Measurements from ENCODE around the gene HSPA14. TPM values are rescaled to one million over a fixed set of nuclear protein-coding genes. Genes with fewer than 3 reads are reported as not detected.

HSPA14 gene
- total and polyA plus RNA-seq, 10 of the 15 experiments (the other 5 are each of a cell fraction or from before 2014, with no cell fraction given) = 26.6 to 56.1 (median 34.3) TPM

DNA sequence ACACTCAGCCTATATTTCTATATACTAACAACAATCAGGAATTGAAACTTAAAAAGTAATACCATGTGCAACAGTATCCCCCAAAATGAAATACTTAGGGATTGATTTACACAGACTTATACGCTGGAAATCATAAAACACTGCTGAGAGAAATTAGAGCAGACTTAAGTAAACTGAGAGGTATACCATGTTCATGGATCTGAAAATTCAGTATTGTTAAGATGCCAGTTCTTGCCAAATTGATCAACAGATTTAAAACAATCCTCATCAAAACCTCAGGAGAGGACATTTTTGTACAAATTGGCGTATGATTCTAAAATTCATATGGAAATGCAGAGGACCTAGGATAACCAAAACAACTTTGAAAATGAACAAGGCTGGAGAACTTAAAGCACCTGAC, 78.5 kb downstream of the HSPA14 start:
- peak; percentile 64 for FAIRE-seq
- H3K36me3 ChIP-seq (ENCODE audit: control insufficient read depth in 2 of 2, insufficient read depth in 2 of 2, low read length in 1 of 2) = peaks cover 13 to 35% of the 10 kb centered on the region in 2 experiments

More for the DNA sequence above, 78.5 kb downstream of the HSPA14 start:
- no TSS peak for BruUV-seq (replicated peaks)
- no peak overlapping the region for H3K27ac ChIP-seq (ENCODE audit: control insufficient read depth, insufficient read depth)
- ATAC-seq (no peak), DNase-seq (ENCODE audit: low read depth, low spot score) (no peak)
- CTCF ChIA-PET = interaction anchor here (1.6 kb wide), 1 partner anchor 15 kb away, joined by 4 read pairs; no protein-coding TSS in a partner anchor
- H3K4me2 ChIP-seq (ENCODE audit: control insufficient read depth, insufficient read depth) = no peak overlapping the region
- POLR2A ChIA-PET = no interaction called here
- H3K79me2 ChIP-seq (ENCODE audit: control insufficient read depth, insufficient read depth, low read length) = no peaks in the 10 kb centered on the region; the same call in 1 of the 2 replicates
- no peak overlapping the region for H3K9ac ChIP-seq (ENCODE audit: control insufficient read depth, insufficient read depth, low read length)
- 93% methylated on average over 2 of the region's 2 CpGs for WGBS (ENCODE audit: insufficient coverage, insufficient replicate concordance, low lambda C conversion rate, missing lambda C conversion rate)
- intact Hi-C loops (cut with micrococcal nuclease; ENCODE audit: unreplicated experiment) (no loop called here), in situ Hi-C loops (cut with MboI) (no loop called here)
- peaks cover 14% of the 10 kb centered on the region for H3K9me3 ChIP-seq (replicated peaks; ENCODE audit: control insufficient read depth, insufficient read depth, low read length)
- peaks cover 3% of the 10 kb centered on the region; the same call in 1 of the 2 replicates for H3K4me1 ChIP-seq (ENCODE audit: control insufficient read depth, insufficient read depth, low read length)
- no peaks in the 10 kb centered on the region for H4K20me1 ChIP-seq (ENCODE audit: control insufficient read depth, insufficient read depth)
- no peaks in the 10 kb centered on the region for H3K27me3 ChIP-seq (replicated peaks in 1 of 2; ENCODE audit: control insufficient read depth in 2 of 2, insufficient read depth in 2 of 2, low read length in 1 of 2)
- SMC1A ChIA-PET (ENCODE audit: uncharacterized antibody, unreplicated experiment) = interaction anchor here (1.0 kb wide), 1 partner anchor 19 kb away, joined by 3 read pairs; no protein-coding TSS in a partner anchor
- no peak for TF ChIP-seq NR2C1 (IDR thresholded peaks at IDR 0.05)
- TF ChIP-seq, protein P1, sequence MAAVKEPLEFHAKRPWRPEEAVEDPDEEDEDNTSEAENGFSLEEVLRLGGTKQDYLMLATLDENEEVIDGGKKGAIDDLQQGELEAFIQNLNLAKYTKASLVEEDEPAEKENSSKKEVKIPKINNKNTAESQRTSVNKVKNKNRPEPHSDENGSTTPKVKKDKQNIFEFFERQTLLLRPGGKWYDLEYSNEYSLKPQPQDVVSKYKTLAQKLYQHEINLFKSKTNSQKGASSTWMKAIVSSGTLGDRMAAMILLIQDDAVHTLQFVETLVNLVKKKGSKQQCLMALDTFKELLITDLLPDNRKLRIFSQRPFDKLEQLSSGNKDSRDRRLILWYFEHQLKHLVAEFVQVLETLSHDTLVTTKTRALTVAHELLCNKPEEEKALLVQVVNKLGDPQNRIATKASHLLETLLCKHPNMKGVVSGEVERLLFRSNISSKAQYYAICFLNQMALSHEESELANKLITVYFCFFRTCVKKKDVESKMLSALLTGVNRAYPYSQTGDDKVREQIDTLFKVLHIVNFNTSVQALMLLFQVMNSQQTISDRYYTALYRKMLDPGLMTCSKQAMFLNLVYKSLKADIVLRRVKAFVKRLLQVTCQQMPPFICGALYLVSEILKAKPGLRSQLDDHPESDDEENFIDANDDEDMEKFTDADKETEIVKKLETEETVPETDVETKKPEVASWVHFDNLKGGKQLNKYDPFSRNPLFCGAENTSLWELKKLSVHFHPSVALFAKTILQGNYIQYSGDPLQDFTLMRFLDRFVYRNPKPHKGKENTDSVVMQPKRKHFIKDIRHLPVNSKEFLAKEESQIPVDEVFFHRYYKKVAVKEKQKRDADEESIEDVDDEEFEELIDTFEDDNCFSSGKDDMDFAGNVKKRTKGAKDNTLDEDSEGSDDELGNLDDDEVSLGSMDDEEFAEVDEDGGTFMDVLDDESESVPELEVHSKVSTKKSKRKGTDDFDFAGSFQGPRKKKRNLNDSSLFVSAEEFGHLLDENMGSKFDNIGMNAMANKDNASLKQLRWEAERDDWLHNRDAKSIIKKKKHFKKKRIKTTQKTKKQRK (IDR thresholded peaks at IDR 0.05; ENCODE audit: low read depth, low read length) = no peak
- no peak for TF ChIP-seq NFYB (IDR thresholded peaks at IDR 0.05; ENCODE audit: insufficient read depth, low read depth, low read length)
- TF ChIP-seq, protein P2, sequence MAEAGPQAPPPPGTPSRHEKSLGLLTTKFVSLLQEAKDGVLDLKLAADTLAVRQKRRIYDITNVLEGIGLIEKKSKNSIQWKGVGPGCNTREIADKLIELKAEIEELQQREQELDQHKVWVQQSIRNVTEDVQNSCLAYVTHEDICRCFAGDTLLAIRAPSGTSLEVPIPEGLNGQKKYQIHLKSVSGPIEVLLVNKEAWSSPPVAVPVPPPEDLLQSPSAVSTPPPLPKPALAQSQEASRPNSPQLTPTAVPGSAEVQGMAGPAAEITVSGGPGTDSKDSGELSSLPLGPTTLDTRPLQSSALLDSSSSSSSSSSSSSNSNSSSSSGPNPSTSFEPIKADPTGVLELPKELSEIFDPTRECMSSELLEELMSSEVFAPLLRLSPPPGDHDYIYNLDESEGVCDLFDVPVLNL (IDR thresholded peaks at IDR 0.05; ENCODE audit: low read depth, low read length) = no peak
- no peak for TF ChIP-seq MYC (IDR thresholded peaks at IDR 0.05; ENCODE audit: insufficient read depth, insufficient read length, insufficient replicate concordance, low read length, severe bottlenecking)
- no peak for TF ChIP-seq ZNF384 (IDR thresholded peaks at IDR 0.05; ENCODE audit: borderline replicate concordance, low read depth, low read length)
- TF ChIP-seq, protein P3, sequence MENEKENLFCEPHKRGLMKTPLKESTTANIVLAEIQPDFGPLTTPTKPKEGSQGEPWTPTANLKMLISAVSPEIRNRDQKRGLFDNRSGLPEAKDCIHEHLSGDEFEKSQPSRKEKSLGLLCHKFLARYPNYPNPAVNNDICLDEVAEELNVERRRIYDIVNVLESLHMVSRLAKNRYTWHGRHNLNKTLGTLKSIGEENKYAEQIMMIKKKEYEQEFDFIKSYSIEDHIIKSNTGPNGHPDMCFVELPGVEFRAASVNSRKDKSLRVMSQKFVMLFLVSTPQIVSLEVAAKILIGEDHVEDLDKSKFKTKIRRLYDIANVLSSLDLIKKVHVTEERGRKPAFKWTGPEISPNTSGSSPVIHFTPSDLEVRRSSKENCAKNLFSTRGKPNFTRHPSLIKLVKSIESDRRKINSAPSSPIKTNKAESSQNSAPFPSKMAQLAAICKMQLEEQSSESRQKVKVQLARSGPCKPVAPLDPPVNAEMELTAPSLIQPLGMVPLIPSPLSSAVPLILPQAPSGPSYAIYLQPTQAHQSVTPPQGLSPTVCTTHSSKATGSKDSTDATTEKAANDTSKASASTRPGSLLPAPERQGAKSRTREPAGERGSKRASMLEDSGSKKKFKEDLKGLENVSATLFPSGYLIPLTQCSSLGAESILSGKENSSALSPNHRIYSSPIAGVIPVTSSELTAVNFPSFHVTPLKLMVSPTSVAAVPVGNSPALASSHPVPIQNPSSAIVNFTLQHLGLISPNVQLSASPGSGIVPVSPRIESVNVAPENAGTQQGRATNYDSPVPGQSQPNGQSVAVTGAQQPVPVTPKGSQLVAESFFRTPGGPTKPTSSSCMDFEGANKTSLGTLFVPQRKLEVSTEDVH (IDR thresholded peaks at IDR 0.05; ENCODE audit: low read depth, partially characterized antibody) = no peak
- TF ChIP-seq SREBF2 (IDR thresholded peaks at IDR 0.05; ENCODE audit: low read length) = no peak
- no peak overlapping the region for H3K4me3 ChIP-seq
- RAD21 ChIA-PET (ENCODE audit: unreplicated experiment) = no interaction called here
- H2AFZ ChIP-seq (ENCODE audit: control insufficient read depth, low read depth, low read length) = no peak overlapping the region

Measured in GM12878 (cell line).